PC-9 (cell line): ENCODE data around the gene TRIM60.

Experiments
- EZH2 ChIP-seq: fragments of 200-600 bp; sonication (generic); IDR thresholded peaks from 2 replicates; pipeline ENCODE4 v1.8.0; 2017; ENCODE audit warnings: antibody characterized with exemption, low read depth
- TF ChIP-seq, protein P1 (sequence below): fragments of 200-600 bp; sonication (generic); conservative IDR thresholded peaks from 2 replicates; pipeline ENCODE4 v1.6.1; 2017; ENCODE audit warnings: mixed run types, antibody characterized with exemption, mild to moderate bottlenecking, moderate library complexity

DNA sequence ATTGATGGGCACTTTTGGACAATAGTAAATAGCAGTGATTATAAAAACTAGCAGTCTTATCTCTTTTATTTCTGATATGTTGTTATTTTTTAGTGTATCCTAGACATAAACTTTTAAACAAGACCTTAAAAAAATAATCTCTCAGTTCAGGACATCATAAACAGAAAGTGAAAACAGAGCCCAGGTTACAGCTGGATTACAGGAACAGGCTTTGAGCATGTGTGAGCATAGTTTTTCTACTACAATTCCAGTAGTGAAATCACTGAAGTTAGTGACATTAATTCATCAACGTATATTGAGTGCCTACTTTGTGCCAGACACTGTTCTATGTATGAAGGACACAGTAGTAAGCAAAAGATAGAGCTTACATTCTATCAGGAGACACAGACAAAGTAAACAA, 38.8 kb downstream of the TRIM60 start:
- TF ChIP-seq, protein P1, sequence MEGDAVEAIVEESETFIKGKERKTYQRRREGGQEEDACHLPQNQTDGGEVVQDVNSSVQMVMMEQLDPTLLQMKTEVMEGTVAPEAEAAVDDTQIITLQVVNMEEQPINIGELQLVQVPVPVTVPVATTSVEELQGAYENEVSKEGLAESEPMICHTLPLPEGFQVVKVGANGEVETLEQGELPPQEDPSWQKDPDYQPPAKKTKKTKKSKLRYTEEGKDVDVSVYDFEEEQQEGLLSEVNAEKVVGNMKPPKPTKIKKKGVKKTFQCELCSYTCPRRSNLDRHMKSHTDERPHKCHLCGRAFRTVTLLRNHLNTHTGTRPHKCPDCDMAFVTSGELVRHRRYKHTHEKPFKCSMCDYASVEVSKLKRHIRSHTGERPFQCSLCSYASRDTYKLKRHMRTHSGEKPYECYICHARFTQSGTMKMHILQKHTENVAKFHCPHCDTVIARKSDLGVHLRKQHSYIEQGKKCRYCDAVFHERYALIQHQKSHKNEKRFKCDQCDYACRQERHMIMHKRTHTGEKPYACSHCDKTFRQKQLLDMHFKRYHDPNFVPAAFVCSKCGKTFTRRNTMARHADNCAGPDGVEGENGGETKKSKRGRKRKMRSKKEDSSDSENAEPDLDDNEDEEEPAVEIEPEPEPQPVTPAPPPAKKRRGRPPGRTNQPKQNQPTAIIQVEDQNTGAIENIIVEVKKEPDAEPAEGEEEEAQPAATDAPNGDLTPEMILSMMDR: no peak
- no peak for TF ChIP-seq EZH2
